H1 (cell line): ENCODE measurements around the gene PAX5. TPM values are rescaled to one million over a fixed set of nuclear protein-coding genes. Genes with fewer than 3 reads are reported as not detected.

ENCODE experiments used
- CTCF ChIA-PET: fragments of 300-600 bp; sonication (Branson Sonifier 250); formaldehyde crosslinking; loops from one replicate; lab custom pipeline; 2021; ENCODE audit not compliant: partially characterized antibody; lab: Charles Lee
- POLR2A ChIA-PET: fragments of 300-600 bp; sonication (Branson Sonifier 250); formaldehyde crosslinking; loops from one replicate; lab custom pipeline; 2021; ENCODE audit warnings: inconsistent platforms; ENCODE audit not compliant: partially characterized antibody; lab: Charles Lee
- DNase-seq, 2 experiments: peaks; one replicate each; pipeline versions ENCODE4 v3.0.0 to v3.0.0-alpha.2; 2010 to 2022; ENCODE audit warnings: low spot score in 2 of 2, low read depth in 1 of 2, mixed read lengths in 1 of 2
- FAIRE-seq: peaks from 2 replicates; lab custom pipeline; 2011; peaks lifted over from hg19 to GRCh38; lab: Jason Lieb, UNC
- H2AFZ ChIP-seq: 2 replicates; pipeline ENCODE4 v1.8.1; 2012; ENCODE audit warnings: low read length, inconsistent platforms
- H2AK5ac ChIP-seq: 2 replicates; pipeline ENCODE4 v1.6.1; 2013; ENCODE audit warnings: low read depth, low read length
- H2BK120ac ChIP-seq: replicated peaks from 2 replicates; pipeline ENCODE3; 2013; ENCODE audit warnings: low read depth, low read length, inconsistent platforms
- H2BK12ac ChIP-seq: 2 replicates; pipeline ENCODE4 v1.6.1; 2013; ENCODE audit warnings: low read depth, low read length
- H2BK15ac ChIP-seq: 2 replicates; pipeline ENCODE4 v1.6.1; 2013; ENCODE audit warnings: low read length
- H2BK20ac ChIP-seq: 2 replicates; pipeline ENCODE4 v1.6.1; 2013; ENCODE audit warnings: low read length
- H2BK5ac ChIP-seq: 2 replicates; pipeline ENCODE4 v1.6.1; 2013; ENCODE audit warnings: low read depth, low read length
- H3K14ac ChIP-seq: 2 replicates; pipeline ENCODE4 v1.6.1; 2013; ENCODE audit warnings: inconsistent platforms; ENCODE audit not compliant: insufficient read length
- H3K18ac ChIP-seq: 2 replicates; pipeline ENCODE4 v1.6.1; 2013; ENCODE audit warnings: low read length; ENCODE audit errors: extremely low read depth
- H3K23ac ChIP-seq: 2 replicates; pipeline ENCODE4 v1.6.1; 2013; ENCODE audit warnings: inconsistent platforms; ENCODE audit not compliant: insufficient read length
- H3K23me2 ChIP-seq: 2 replicates; pipeline ENCODE4 v1.6.1; 2013; ENCODE audit warnings: low read depth, low read length
- H3K27ac ChIP-seq: 2 replicates; pipeline ENCODE4 v1.6.1; 2011; ENCODE audit warnings: low read depth, low read length, inconsistent platforms
- H3K27me3 ChIP-seq, 4 experiments: replicated peaks in 1 of 4; 1 replicate in 1 of 4; 2 replicates in 3 of 4; pipeline versions ENCODE4 v1.6.1 to v1.8.1; 2011 to 2013; ENCODE audit warnings: low read length in 3 of 4, mild to moderate bottlenecking in 3 of 4, inconsistent platforms in 2 of 4, mixed read lengths in 2 of 4, moderate library complexity in 1 of 4; ENCODE audit not compliant: control insufficient read depth in 3 of 4, insufficient read depth in 3 of 4; ENCODE audit errors: extremely low read depth in 1 of 4
- H3K36me3 ChIP-seq, 4 experiments: 2 replicates each; pipeline versions ENCODE4 v1.6.1 to v1.8.1; 2011 to 2013; ENCODE audit warnings: mild to moderate bottlenecking in 4 of 4, low read length in 3 of 4, moderate library complexity in 2 of 4, control low read depth in 1 of 4, inconsistent platforms in 1 of 4; ENCODE audit not compliant: insufficient read depth in 4 of 4, control insufficient read depth in 2 of 4
- H3K4ac ChIP-seq: replicated peaks from 2 replicates; pipeline ENCODE3; 2013; ENCODE audit warnings: low read length, low read depth, mixed read lengths, inconsistent platforms; ENCODE audit not compliant: insufficient read length
- H3K4me1 ChIP-seq, 4 experiments: replicated peaks in 1 of 4; 1 replicate in 1 of 4; 2 replicates in 3 of 4; pipeline versions ENCODE4 v1.6.1 to v1.8.1; 2011 to 2013; ENCODE audit warnings: low read length in 3 of 4, inconsistent platforms in 2 of 4, mixed read lengths in 1 of 4; ENCODE audit not compliant: insufficient read depth in 4 of 4, control insufficient read depth in 3 of 4
- H3K4me2 ChIP-seq, 2 experiments: 2 replicates each; pipeline versions ENCODE4 v1.6.1 to v1.8.1; 2011 to 2013; ENCODE audit warnings: low read depth in 2 of 2, low read length in 2 of 2, control low read depth in 1 of 2, inconsistent platforms in 1 of 2, mild to moderate bottlenecking in 1 of 2; ENCODE audit not compliant: insufficient read depth in 1 of 2
- H3K4me3 ChIP-seq, 4 experiments: fragments of 200-600, 300-600 bp in 1 of 4; sonication (generic), shearing (Covaris generic), sonication (Bioruptor Twin) in 1 of 4; 2 replicates each; pipeline versions ENCODE4 v1.5.1 to v1.8.1; 2011 to 2016; ENCODE audit warnings: low read length in 4 of 4, low read depth in 3 of 4, control low read depth in 2 of 4, inconsistent platforms in 2 of 4, mild to moderate bottlenecking in 2 of 4, mixed read lengths in 1 of 4, moderate library complexity in 1 of 4; ENCODE audit not compliant: insufficient read depth in 2 of 4; ENCODE audit errors: extremely low read depth in 1 of 4
- H3K56ac ChIP-seq: replicated peaks from 2 replicates; pipeline ENCODE3; 2013; ENCODE audit warnings: low read depth, mild to moderate bottlenecking, mixed read lengths, low read length, inconsistent platforms; ENCODE audit not compliant: insufficient read length
- H3K79me1 ChIP-seq: 2 replicates; pipeline ENCODE4 v1.6.1; 2013; ENCODE audit warnings: low read depth, low read length, control low read depth
- H3K79me2 ChIP-seq, 2 experiments: 2 replicates each; pipeline versions ENCODE4 v1.6.1 to v1.8.1; 2012 to 2013; ENCODE audit warnings: low read length in 2 of 2, mild to moderate bottlenecking in 2 of 2, inconsistent platforms in 1 of 2; ENCODE audit not compliant: insufficient read depth in 2 of 2, control insufficient read depth in 1 of 2
- H3K9ac ChIP-seq, 4 experiments: replicated peaks in 1 of 4; 1 replicate in 1 of 4; 2 replicates in 3 of 4; pipeline versions ENCODE4 v1.6.1 to v1.8.1; 2011 to 2013; ENCODE audit warnings: low read depth in 3 of 4, low read length in 3 of 4, control low read depth in 2 of 4, mild to moderate bottlenecking in 2 of 4, moderate library complexity in 2 of 4, inconsistent platforms in 1 of 4; ENCODE audit errors: extremely low read depth in 1 of 4
- H3K9me3 ChIP-seq, 2 experiments: 2 replicates each; pipeline versions ENCODE4 v1.6.1 to v1.8.1; 2012 to 2013; ENCODE audit warnings: mild to moderate bottlenecking in 2 of 2, moderate library complexity in 2 of 2, control low read depth in 1 of 2, inconsistent platforms in 1 of 2, low read depth in 1 of 2, low read length in 1 of 2, mixed read lengths in 1 of 2; ENCODE audit not compliant: insufficient read depth in 2 of 2
- H4K20me1 ChIP-seq, 2 experiments: replicated peaks in 1 of 2; 2 replicates each; pipeline versions ENCODE3 to v1.8.1; 2011 to 2013; ENCODE audit warnings: inconsistent platforms in 2 of 2, low read length in 2 of 2, mild to moderate bottlenecking in 1 of 2; ENCODE audit not compliant: insufficient read depth in 2 of 2, control insufficient read depth in 1 of 2
- H4K5ac ChIP-seq: 2 replicates; pipeline ENCODE4 v1.6.1; 2013; ENCODE audit warnings: low read length, low read depth, mixed read lengths, inconsistent platforms; ENCODE audit not compliant: insufficient read length
- H4K8ac ChIP-seq: 2 replicates; pipeline ENCODE4 v1.8.0; 2013; ENCODE audit warnings: mild to moderate bottlenecking, moderate library complexity, low read length, inconsistent platforms; ENCODE audit not compliant: insufficient read depth; ENCODE audit errors: extremely low read depth
- H4K91ac ChIP-seq: replicated peaks from 2 replicates; pipeline ENCODE3; 2013; ENCODE audit warnings: low read length, mixed read lengths, inconsistent platforms; ENCODE audit not compliant: insufficient read length
- HDAC6 ChIP-seq: IDR thresholded peaks from one replicate; pipeline ENCODE4 v1.7.1; 2012; ENCODE audit warnings: low read depth, mild to moderate bottlenecking, inconsistent platforms, low read length, moderate library complexity
- POLR2AphosphoS5 ChIP-seq: IDR thresholded peaks from 2 replicates; pipeline ENCODE4 v1.6.1; 2011; ENCODE audit warnings: low read depth, low read length
- POU5F1 ChIP-seq: IDR thresholded peaks from 2 replicates; pipeline ENCODE4 v1.6.1; 2011; ENCODE audit warnings: low read depth, mild to moderate bottlenecking, low read length, moderate library complexity
- SP4 ChIP-seq: IDR thresholded peaks from 2 replicates; pipeline ENCODE4 v1.6.1; 2012; ENCODE audit warnings: low read length, inconsistent platforms
- SUZ12 ChIP-seq: fragments of 200-600 bp; sonication (generic); IDR thresholded peaks from 2 replicates; pipeline ENCODE4 v1.6.1; 2012; ENCODE audit warnings: mild to moderate bottlenecking, inconsistent platforms, low read length, moderate library complexity, mixed read lengths
- polyA plus RNA-seq, 7 experiments: library from polyadenylated mRNA; depleted of rRNA in 3 of 7; stranded (reverse) in 5 of 7; unstranded in 2 of 7; fragments of >200 nt in 5 of 7; fragments of 200-250 nt in 2 of 7; gene quantifications; 1 replicate in 5 of 7; 2 replicates in 1 of 7; 4 replicates in 1 of 7; pipeline versions ENCODE4 v1.2.1 to v1.2.3, GENCODE V29; 2011 to 2013; ENCODE audit warnings: missing spikeins in 2 of 7, mixed read lengths in 2 of 7
- total RNA-seq: library from RNA; stranded (reverse); fragmentation: NEBNext Ultra II Directional; extraction: Animal tissue kit (Norgen Biotek cat#: 25700); gene quantifications from 2 replicates; pipeline ENCODE4 v1.2.1, GENCODE V29; 2021
- TF ChIP-seq, protein P1 (sequence below): IDR thresholded peaks from 2 replicates; pipeline ENCODE4 v1.6.1; 2012; ENCODE audit warnings: inconsistent platforms
- TF ChIP-seq, protein P2 (sequence below): IDR thresholded peaks from 2 replicates; pipeline ENCODE4 v1.6.1; 2012; ENCODE audit warnings: inconsistent platforms

Gene PAX5
- total and polyA plus RNA-seq, 2 of the 8 experiments (the other 6 are each of a cell fraction or from before 2014, with no cell fraction given), result 0.29 to 0.43 TPM

DNA sequence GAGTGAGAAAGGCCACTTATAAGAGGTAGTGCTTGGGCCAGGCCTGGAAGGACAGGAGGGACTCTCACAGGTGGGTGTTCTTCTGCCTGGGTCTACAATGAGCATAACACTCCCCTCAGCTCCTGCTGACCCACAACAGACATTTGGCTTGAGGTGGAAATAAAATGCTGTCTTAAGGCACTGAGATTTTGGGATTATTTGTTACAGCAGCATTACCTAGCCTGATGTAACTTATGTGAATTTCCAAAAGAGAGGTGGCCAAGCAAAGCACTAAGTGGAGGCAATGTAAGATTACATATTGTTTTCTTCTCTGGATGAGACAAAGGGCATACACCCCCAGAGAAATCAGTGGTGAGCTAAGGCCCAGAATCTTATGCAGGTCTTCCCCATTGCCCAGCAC is 221.5 kb downstream of the PAX5 start:
- Histone ChIP-seq H2BK5ac (no peak overlapping the region), H3K79me2 (no peaks in the 10 kb centered on the region), H3K36me3 (no peaks in the 10 kb centered on the region), H3K14ac (no peak overlapping the region), H3K23me2 (no peaks in the 10 kb centered on the region), H3K9ac (no peak overlapping the region), H2AK5ac (no peak overlapping the region), H4K8ac (no peak overlapping the region), H3K56ac (no peak overlapping the region), H4K5ac (no peak overlapping the region), H3K4me1 (no peaks in the 10 kb centered on the region), H4K20me1 (no peaks in the 10 kb centered on the region), H3K79me1 (no peaks in the 10 kb centered on the region), H2BK15ac (no peak overlapping the region), H2BK20ac (no peak overlapping the region)
- CTCF ChIA-PET, result interaction anchor here (1.1 kb wide), 1 partner anchor 43 kb away, joined by 3 read pairs; no protein-coding TSS in a partner anchor
- TF ChIP-seq, protein P1, sequence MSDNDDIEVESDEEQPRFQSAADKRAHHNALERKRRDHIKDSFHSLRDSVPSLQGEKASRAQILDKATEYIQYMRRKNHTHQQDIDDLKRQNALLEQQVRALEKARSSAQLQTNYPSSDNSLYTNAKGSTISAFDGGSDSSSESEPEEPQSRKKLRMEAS, result no peak
- TF ChIP-seq SUZ12 (no peak), HDAC6 (no peak), POLR2AphosphoS5 (no peak), POU5F1 (no peak), SP4 (no peak)
- TF ChIP-seq, protein P2, sequence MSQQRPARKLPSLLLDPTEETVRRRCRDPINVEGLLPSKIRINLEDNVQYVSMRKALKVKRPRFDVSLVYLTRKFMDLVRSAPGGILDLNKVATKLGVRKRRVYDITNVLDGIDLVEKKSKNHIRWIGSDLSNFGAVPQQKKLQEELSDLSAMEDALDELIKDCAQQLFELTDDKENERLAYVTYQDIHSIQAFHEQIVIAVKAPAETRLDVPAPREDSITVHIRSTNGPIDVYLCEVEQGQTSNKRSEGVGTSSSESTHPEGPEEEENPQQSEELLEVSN, result no peak
- TF ChIP-seq, all 59 proteins: peak for 0
- DNase-seq, result no peak
- no peak overlapping the region for H3K27ac ChIP-seq
- no peak overlapping the region for H2BK120ac ChIP-seq
- H4K91ac ChIP-seq, result no peak overlapping the region
- no peak overlapping the region for H2AFZ ChIP-seq
- POLR2A ChIA-PET, result no interaction called here
- H2BK12ac ChIP-seq, result no peak overlapping the region
- peaks cover 0 to 4% (median 4%) of the 10 kb centered on the region in 4 experiments; a peak in 5 of 7 replicates for H3K27me3 ChIP-seq
- no peak overlapping the region for H3K4me3 ChIP-seq
- H3K4ac ChIP-seq, result no peak overlapping the region
- no peaks in the 10 kb centered on the region for H3K9me3 ChIP-seq
- H3K18ac ChIP-seq, result no peak overlapping the region
- H3K4me2 ChIP-seq, result no peak overlapping the region
- no peak overlapping the region for H3K23ac ChIP-seq
- FAIRE-seq, result no peak
